ELR (cell line): ENCODE measurements around the gene CTSE.

Source experiments
- DNase-seq: peaks from one replicate; pipeline ENCODE4 v3.0.0-alpha.2; 2015; ENCODE audit warnings: low read depth

Gene CTSE

GRCh38 chr1:206049919-206050600 lies 26.4 kb upstream of the CTSE start:
- DNase-seq = no peak

GRCh38 chr1:206049293-206049692 lies 25.6 kb upstream of the CTSE start:
- DNase-seq = no peak

- DNase-seq = no peak
Observed at GRCh38 chr1:206048582-206048981, 24.9 kb upstream of the CTSE start.

- DNase-seq = no peak
Observed at GRCh38 chr1:206047271-206047670, 23.6 kb upstream of the CTSE start.

GRCh38 chr1:206041640-206042039 lies 17.9 kb upstream of the CTSE start:
- no peak for DNase-seq

GRCh38 chr1:206040328-206040727 lies 16.6 kb upstream of the CTSE start:
- no peak for DNase-seq

- DNase-seq = no peak
Observed at GRCh38 chr1:206039046-206039973, 15.6 kb upstream of the CTSE start.

GRCh38 chr1:206037581-206037980 lies 13.9 kb upstream of the CTSE start:
- DNase-seq = no peak

GRCh38 chr1:206036663-206037455 lies 13.2 kb upstream of the CTSE start:
- no peak for DNase-seq

- no peak for DNase-seq
Observed at GRCh38 chr1:206035027-206035426, 11.3 kb upstream of the CTSE start.

GRCh38 chr1:206032380-206033140 lies 8.9 kb upstream of the CTSE start:
- no peak for DNase-seq

GRCh38 chr1:206030714-206031113 lies 7.0 kb upstream of the CTSE start:
- DNase-seq = peak; percentile 76

GRCh38 chr1:206030191-206030590 lies 6.5 kb upstream of the CTSE start:
- DNase-seq = no peak

- DNase-seq = peak; percentile 58
Observed at GRCh38 chr1:206029484-206029883, 5.8 kb upstream of the CTSE start.

- DNase-seq = no peak
Observed at GRCh38 chr1:206025283-206025820, 1.7 kb upstream of the CTSE start.

GRCh38 chr1:206022766-206023165 lies 929 bp downstream of the CTSE start:
- DNase-seq = no peak

GRCh38 chr1:206021626-206022365 lies 1.9 kb downstream of the CTSE start:
- DNase-seq = peak; percentile 83

GRCh38 chr1:206021008-206021625 lies 2.6 kb downstream of the CTSE start:
- no peak for DNase-seq

- DNase-seq = no peak
Observed at GRCh38 chr1:206020393-206021007, 3.2 kb downstream of the CTSE start.

- DNase-seq = no peak
Observed at GRCh38 chr1:206015071-206015470, 8.6 kb downstream of the CTSE start.
